Jurkat, Clone E6-1 (cell line): ENCODE measurements around the gene ISG15.
"Not testable (repeated sequence)": the region's sequence is repeated elsewhere in the genome, so short reads cannot be mapped to it uniquely, and the experiment has no call there.

Source experiments
- DNase-seq: peaks from one replicate; pipeline ENCODE4 v3.0.0-alpha.2; 2011; ENCODE audit warnings: low read depth, low spot score
- H3K4me3 ChIP-seq: 2 replicates; pipeline ENCODE4 v1.5.1; 2011; ENCODE audit warnings: mild to moderate bottlenecking, low read length, control low read depth, moderate library complexity

ISG15 gene

GRCh38 chr1:1052003-1052840 lies 38.9 kb downstream of the ISG15 start:
- no peak for DNase-seq
- H3K4me3 ChIP-seq: no peak overlapping the region

DNA sequence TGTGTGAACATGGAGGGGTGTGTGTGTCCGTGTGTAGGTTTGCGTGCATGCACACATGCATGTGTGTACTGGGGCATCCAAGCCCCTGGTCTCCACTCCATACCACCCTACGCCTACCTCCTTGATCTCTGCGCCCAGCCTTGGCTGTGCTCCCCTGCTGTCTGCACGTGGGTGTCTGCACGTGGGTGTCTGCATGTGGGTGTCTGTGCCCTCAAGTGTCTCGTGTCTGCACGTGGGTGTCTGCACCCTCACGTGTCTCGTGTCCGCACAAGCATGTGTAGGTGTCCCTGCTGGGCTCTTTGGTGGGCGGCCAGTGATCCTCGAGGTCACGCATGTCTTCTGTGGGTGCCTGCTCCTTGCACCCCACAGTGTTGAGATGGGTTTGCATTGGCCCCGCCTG lies 39.7 kb downstream of the ISG15 start:
- no peak for DNase-seq
- no peak overlapping the region for H3K4me3 ChIP-seq

DNA sequence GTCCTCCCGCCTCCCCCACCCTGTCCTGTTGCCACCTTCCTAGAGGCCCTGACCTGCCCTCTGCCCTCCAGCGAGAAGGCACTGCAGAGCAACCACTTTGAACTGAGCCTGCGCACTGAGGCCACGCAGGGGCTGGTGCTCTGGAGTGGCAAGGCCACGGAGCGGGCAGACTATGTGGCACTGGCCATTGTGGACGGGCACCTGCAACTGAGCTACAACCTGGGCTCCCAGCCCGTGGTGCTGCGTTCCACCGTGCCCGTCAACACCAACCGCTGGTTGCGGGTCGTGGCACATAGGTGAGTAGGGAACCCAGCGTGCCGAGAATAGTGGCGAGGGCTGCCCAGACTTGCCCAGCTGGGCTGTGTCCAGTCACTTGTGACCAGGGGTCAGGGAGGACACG lies 40.4 kb downstream of the ISG15 start:
- H3K4me3 ChIP-seq: no peak overlapping the region
- no peak for DNase-seq

DNA sequence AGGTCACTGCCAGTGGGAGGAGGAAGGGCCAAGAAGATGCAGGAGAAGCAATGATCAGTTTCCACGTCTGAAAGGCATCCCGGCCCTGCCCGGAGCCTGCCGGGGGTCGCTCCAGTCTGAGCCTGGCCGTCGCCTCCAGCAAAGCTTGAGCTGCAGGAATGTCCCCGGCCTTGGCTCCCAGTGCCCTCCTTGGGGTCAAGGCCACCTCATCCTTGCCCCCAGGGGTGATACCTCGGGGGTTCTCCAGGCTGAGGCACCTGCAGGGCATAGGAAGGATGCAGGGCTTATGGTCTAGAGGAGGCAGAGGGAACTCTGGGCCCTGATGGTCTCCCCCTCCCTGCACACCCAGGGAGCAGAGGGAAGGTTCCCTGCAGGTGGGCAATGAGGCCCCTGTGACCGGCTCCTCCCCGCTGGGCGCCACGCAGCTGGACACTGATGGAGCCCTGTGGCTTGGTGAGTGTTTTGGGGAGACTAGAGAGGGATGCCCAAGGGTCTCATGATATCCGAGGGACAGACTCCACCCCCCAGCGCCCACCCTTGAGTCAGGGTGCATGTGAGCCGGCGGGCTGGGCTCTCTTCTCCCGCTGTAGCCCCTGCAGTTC lies 40.9 kb downstream of the ISG15 start:
- H3K4me3 ChIP-seq: no peak overlapping the region
- DNase-seq: no peak

GRCh38 chr1:1054971-1055370 lies 41.7 kb downstream of the ISG15 start:
- H3K4me3 ChIP-seq: no peak overlapping the region

GRCh38 chr1:1055841-1056736 lies 42.8 kb downstream of the ISG15 start:
- H3K4me3 ChIP-seq: no peak overlapping the region
- no peak for DNase-seq

More at GRCh38 chr1:1054971-1055370, 41.7 kb downstream of the ISG15 start:
- DNase-seq: no peak

DNA sequence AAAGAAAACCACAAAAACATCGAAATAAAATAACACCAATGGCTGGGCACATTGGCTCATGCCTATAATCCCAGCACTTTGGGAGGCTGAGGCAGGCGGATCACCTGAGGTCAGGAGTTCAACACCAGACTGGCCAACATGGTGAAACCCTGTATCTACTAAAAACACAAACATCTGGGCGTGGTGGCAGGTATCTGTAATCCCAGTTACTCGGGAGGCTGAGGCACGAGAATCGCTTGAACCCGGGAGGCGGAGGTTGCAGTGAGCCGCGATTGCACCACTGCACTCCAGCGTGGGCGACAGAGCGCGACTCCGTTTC lies 44.4 kb downstream of the ISG15 start:
- DNase-seq, H3K4me3 ChIP-seq: not testable (repeated sequence)

DNA sequence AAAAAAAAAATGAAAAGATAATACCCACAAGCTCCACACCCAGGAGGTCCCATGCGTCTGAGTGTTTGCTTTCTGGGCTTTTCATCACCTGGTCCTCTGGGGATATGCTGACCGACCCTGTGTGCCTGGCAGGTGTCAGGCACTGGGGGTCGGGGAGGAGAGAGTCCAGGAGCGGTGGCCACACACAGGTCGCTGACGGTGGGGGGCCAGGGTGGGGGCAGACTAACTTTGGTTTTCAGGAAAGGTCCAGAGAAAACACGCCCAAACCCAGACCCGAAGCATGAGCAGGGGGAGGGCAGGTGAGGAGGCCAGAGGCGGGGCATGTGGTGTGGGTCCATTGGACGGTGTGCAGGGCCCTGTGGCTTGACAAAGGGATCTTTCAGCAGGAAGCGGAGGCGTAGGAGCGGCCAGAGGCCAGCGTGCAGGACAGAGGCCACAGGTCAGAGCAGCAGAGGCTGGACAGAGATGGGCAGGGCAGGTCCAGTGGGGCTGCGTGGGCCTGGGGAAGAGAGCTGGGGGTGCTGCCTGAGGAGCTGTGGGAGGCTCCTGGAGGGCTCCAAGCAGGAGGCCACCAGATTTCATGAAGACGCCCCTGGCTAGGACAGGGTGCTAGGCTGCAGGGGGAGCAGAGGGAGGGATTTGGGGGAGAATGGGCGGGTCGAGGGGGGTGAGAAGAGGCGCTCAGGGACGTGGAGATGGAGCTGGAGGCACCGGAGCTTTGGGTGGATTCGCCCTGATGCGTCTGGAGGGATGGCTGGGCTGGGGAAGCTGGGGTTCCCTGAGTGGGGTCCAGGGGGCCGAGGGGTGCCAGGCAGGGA lies 45.0 kb downstream of the ISG15 start:
- peak overlapping the region; percentile 53 for H3K4me3 ChIP-seq
- no peak for DNase-seq

DNA sequence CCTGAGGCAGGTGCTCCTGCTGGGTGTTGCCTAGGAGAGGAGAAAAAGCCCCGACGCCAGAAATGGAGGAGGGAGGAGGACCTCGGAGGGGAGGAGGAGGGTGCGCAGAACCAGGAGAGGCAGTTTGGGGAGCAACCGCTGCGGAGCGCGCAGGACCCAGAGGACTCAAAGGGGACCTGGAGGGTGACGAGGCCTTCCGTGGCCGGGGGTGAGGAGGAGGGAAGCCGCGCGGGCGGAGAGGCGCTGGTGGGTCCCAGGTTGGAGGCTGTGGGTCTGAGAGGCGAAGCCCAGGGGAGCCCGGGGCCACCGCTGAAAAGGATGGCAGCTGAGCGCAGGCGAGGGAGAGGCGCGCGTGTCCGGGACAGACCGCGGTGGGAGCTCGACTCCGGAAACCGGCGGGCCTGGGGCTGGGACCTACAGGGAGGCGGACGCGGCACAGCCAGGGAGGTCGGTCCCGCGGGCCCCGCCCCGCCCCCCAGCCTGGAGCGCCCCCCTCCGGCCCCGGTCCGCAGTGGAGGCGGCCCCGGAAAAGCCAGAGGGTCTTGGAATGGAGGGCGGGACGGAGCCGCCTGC lies 45.7 kb downstream of the ISG15 start:
- DNase-seq: no peak
- H3K4me3 ChIP-seq: peak overlapping the region; percentile 53

- H3K4me3 ChIP-seq: peak overlapping the region; percentile 53
- peak; percentile 59 for DNase-seq
These were observed 46.4 kb downstream of the ISG15 start for GRCh38 chr1:1059494-1060280.

DNA sequence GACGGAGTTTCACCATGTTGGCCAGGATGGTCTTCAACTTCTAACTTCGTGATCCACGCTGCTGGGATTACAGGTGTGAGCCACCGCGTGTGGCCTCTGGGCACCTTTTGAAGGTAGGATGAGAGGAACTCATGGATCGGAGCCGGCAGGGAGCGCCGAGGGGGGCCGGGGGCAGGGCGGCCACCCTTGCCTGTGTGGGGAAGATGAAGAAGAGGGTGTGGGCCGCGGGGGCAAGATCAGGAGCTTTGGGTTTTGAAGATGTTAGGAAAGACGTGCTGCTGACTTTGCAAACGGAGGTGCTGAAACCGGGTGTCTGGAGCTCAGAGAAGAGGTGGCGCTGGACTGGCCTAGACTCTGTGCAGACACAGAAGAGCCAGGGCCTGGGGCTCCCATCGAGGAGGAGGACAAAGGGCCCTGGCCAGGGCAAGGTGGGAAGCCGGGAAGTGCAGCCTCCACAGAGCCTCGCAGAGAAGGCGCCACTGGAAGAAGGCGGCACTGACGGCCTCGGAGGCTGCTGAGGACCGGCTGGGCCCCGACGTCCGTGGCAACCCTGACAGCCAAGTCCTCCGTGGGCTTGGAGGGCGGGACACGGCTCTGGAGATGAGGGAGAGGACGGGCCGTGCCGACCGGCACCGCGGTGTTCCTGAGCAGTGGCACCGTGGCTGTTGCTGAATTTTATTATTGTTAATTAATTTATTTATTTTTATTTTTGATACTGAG lies 47.1 kb downstream of the ISG15 start:
- no peak overlapping the region for H3K4me3 ChIP-seq
- no peak for DNase-seq

DNA sequence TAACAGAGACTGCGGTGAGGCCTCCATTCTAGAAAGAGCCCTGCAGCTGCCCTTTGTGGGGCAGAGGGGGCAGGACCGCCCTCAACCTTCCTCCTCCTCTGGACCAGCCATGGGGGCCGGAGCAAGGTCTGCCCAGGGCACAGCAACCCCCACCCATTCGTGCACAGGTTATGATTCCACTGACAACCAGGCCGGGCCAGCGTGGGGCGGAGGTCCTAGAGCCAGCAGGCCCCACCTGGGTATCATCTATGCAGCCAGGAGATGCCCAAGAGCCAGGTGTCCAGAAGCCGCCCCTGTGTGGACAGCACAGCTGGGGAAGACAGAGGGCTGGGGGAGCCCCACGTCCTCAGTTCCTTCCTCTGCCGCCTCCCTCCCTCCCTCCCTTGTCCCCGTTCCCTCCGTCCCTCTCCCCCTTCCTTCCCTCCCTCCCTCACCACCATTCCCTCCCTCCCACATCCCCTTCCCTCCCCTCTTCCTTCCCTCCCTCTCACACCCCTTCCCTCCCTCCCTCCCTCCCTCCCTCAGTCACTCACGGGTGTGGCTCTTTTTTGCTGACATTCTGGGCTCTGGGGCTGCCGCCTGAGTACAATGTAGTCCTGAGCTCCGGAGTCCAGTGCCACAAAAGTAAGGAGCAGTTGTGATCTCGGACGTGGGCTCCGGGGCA lies 48.5 kb downstream of the ISG15 start:
- DNase-seq: no peak
- no peak overlapping the region for H3K4me3 ChIP-seq

DNA sequence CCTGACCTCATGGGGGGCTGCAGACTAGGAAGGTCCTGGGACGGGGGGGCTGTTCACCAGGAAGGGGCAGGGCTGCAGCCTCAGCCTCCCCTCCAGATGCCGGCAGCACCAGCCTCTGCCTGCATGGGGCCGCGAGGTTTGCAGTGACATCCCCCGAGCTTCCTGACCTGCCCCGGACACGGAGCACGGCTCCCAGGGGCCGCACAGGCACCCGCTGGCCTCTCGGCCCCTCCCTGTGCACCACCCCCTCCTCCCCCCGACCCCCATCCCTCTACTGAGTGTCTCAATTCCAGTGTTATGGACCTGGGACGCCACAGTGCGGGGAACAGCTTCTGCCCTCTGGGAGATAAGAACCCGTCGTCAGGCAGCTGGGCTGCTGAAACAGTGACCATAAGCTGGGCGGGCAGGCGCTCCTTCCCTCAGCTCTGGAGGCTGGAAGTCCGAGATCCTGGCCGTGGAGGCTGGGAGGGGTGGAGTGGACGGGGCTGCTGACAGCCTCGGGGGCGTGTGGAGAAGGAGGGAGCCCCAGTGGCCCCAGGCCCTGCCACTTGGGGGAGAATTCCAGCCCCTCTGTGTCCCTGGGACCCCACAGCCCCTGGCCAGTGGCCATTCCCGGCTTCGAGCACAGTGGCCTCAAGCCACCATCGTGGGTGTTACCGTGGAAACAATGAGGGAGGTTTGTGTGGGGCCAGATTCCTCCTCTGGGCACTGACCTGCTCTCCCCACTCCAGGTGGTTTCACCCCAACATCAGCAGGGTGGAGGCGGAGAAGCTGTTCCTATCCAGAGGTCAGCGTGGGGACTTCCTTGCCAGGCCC lies 49.3 kb downstream of the ISG15 start:
- no peak overlapping the region for H3K4me3 ChIP-seq
- no peak for DNase-seq

GRCh38 chr1:1063261-1063944 lies 50.1 kb downstream of the ISG15 start:
- no peak overlapping the region for H3K4me3 ChIP-seq
- DNase-seq: no peak
